Smooth muscle cell (in vitro differentiated cells): ENCODE results near the gene DDC. TPM values are rescaled to one million over a fixed set of nuclear protein-coding genes. Genes with fewer than 3 reads are reported as not detected.
"Not testable (repeated sequence)": the region's sequence is repeated elsewhere in the genome, so short reads cannot be mapped to it uniquely, and the experiment has no call there.

Experiments
- DNase-seq: peaks from one replicate; lab custom pipeline; 2025; ENCODE audit not compliant: unreplicated experiment; lab: John Stamatoyannopoulos, UW
- H2AFZ ChIP-seq: fragments of 200-600 bp; sonication (generic); 2 replicates; pipeline ENCODE4 v1.6.0; 2016; ENCODE audit warnings: antibody characterized with exemption, low read depth, mild to moderate bottlenecking
- H3F3A ChIP-seq: fragments of 200-600 bp; sonication (generic); 2 replicates; pipeline ENCODE4 v1.6.0; 2017; ENCODE audit warnings: antibody characterized with exemption, low read depth
- H3K27ac ChIP-seq: fragments of 200-600 bp; sonication (generic); 2 replicates; pipeline ENCODE4 v1.5.1; 2016; ENCODE audit warnings: low read depth, mild to moderate bottlenecking
- H3K27me3 ChIP-seq: fragments of 200-600 bp; sonication (generic); 2 replicates; pipeline ENCODE4 v1.6.1; 2016; ENCODE audit warnings: low read depth, mild to moderate bottlenecking
- H3K36me3 ChIP-seq: fragments of 200-600 bp; sonication (generic); 2 replicates; pipeline ENCODE4 v1.5.1; 2016; ENCODE audit warnings: low read depth
- H3K4me1 ChIP-seq: fragments of 200-600 bp; sonication (generic); 2 replicates; pipeline ENCODE4 v1.5.1; 2016; ENCODE audit warnings: low read depth
- H3K4me2 ChIP-seq: fragments of 200-600 bp; sonication (generic); 2 replicates; pipeline ENCODE4 v1.6.0; 2016; ENCODE audit warnings: mild to moderate bottlenecking
- H3K4me3 ChIP-seq: fragments of 200-600 bp; sonication (generic); 2 replicates; pipeline ENCODE4 v1.5.1; 2016; ENCODE audit warnings: mild to moderate bottlenecking
- H3K79me2 ChIP-seq: fragments of 200-600 bp; sonication (generic); 2 replicates; pipeline ENCODE4 v1.6.0; 2016; ENCODE audit warnings: low read depth, mild to moderate bottlenecking
- H3K9ac ChIP-seq: fragments of 200-600 bp; sonication (generic); 2 replicates; pipeline ENCODE4 v1.6.0; 2016; ENCODE audit warnings: low read depth
- H3K9me3 ChIP-seq: fragments of 200-600 bp; sonication (generic); replicated peaks from 2 replicates; pipeline ENCODE4 v1.5.1; 2016; ENCODE audit warnings: low read depth
- H4K20me1 ChIP-seq: fragments of 200-600 bp; sonication (generic); 2 replicates; pipeline ENCODE4 v1.6.0; 2016; ENCODE audit warnings: low read depth
- WGBS: methylation state at CpG from one replicate; pipeline ENCODE4 v1.1.7; 2016; ENCODE audit warnings: low lambda C conversion rate; 5-methylcytosine and 5-hydroxymethylcytosine counted together
- polyA plus RNA-seq: library from polyadenylated mRNA; unstranded; fragments of >200 nt; fragmentation: Nextera tagmentation; extraction: Ambion mirVana; gene quantifications from 2 replicates; pipeline ENCODE4 v1.2.1, GENCODE V29; 2016
- total RNA-seq: library from RNA; depleted of rRNA; stranded (reverse); fragments of >200 nt; gene quantifications from 2 replicates; pipeline ENCODE4 v1.2.3, GENCODE V29; 2014
- TF ChIP-seq, protein P1 (sequence below): fragments of 200-600 bp; sonication (generic); IDR thresholded peaks from 2 replicates; pipeline ENCODE4 v1.5.1; 2017; ENCODE audit warnings: borderline replicate concordance, mild to moderate bottlenecking, antibody characterized with exemption; ENCODE audit not compliant: insufficient read depth, poor library complexity, severe bottlenecking

DDC gene
- total and polyA plus RNA-seq, 2 experiments from 2014 or later = not detected

- 95% methylated on average over 4 of the region's 4 CpGs for WGBS
- no peak overlapping the region for H3K4me3 ChIP-seq
- H4K20me1 ChIP-seq = no peaks in the 10 kb centered on the region
- no peaks in the 10 kb centered on the region for H3K4me1 ChIP-seq
- no peaks in the 10 kb centered on the region for H3F3A ChIP-seq
- H3K9ac ChIP-seq = no peak overlapping the region
- no peak overlapping the region for H3K27ac ChIP-seq
- no peaks in the 10 kb centered on the region for H3K9me3 ChIP-seq
- no peaks in the 10 kb centered on the region for H3K36me3 ChIP-seq
- no peaks in the 10 kb centered on the region for H3K27me3 ChIP-seq
- no peak for DNase-seq
- TF ChIP-seq, protein P1, sequence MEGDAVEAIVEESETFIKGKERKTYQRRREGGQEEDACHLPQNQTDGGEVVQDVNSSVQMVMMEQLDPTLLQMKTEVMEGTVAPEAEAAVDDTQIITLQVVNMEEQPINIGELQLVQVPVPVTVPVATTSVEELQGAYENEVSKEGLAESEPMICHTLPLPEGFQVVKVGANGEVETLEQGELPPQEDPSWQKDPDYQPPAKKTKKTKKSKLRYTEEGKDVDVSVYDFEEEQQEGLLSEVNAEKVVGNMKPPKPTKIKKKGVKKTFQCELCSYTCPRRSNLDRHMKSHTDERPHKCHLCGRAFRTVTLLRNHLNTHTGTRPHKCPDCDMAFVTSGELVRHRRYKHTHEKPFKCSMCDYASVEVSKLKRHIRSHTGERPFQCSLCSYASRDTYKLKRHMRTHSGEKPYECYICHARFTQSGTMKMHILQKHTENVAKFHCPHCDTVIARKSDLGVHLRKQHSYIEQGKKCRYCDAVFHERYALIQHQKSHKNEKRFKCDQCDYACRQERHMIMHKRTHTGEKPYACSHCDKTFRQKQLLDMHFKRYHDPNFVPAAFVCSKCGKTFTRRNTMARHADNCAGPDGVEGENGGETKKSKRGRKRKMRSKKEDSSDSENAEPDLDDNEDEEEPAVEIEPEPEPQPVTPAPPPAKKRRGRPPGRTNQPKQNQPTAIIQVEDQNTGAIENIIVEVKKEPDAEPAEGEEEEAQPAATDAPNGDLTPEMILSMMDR = no peak
- no peaks in the 10 kb centered on the region for H3K79me2 ChIP-seq
- H2AFZ ChIP-seq = no peak overlapping the region
- H3K4me2 ChIP-seq = no peak overlapping the region
These were observed 102.8 kb downstream of the DDC start for GRCh38 chr7:50462361-50462760.

DNA sequence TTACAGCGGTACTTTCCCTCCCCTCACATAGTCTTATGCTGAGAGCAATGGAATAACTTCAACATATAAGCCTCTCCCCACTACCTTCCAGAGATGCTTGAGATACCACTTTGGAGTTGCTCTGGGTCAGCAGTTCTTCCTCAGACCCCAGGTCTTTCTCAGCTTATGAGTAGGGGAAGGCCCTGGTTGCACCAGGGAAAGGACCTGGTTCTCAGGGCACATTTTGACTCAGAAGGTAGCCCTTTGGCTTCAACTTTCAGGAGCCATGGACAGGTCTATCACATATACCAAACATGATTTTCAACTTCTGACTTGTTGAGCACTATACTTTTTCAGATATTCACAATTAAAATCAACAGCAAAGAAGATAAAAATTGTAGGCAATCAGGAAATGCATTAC, 103.5 kb downstream of the DDC start:
- 89% methylated on average over 1 of the region's 1 CpG for WGBS
- no peaks in the 10 kb centered on the region for H3F3A ChIP-seq
- no peak overlapping the region for H3K4me2 ChIP-seq
- no peak overlapping the region for H3K9ac ChIP-seq
- no peaks in the 10 kb centered on the region for H3K4me1 ChIP-seq
- H3K36me3 ChIP-seq = no peaks in the 10 kb centered on the region
- H3K4me3 ChIP-seq = no peak overlapping the region
- no peaks in the 10 kb centered on the region for H4K20me1 ChIP-seq
- H3K79me2 ChIP-seq = no peaks in the 10 kb centered on the region
- H3K9me3 ChIP-seq = no peaks in the 10 kb centered on the region
- TF ChIP-seq, protein P1 = no peak
- no peak overlapping the region for H3K27ac ChIP-seq
- no peaks in the 10 kb centered on the region for H3K27me3 ChIP-seq
- no peak overlapping the region for H2AFZ ChIP-seq
- DNase-seq = no peak

GRCh38 chr7:50459183-50459582, 106.0 kb downstream of the DDC start:
- H2AFZ ChIP-seq = not testable (repeated sequence)

DNA sequence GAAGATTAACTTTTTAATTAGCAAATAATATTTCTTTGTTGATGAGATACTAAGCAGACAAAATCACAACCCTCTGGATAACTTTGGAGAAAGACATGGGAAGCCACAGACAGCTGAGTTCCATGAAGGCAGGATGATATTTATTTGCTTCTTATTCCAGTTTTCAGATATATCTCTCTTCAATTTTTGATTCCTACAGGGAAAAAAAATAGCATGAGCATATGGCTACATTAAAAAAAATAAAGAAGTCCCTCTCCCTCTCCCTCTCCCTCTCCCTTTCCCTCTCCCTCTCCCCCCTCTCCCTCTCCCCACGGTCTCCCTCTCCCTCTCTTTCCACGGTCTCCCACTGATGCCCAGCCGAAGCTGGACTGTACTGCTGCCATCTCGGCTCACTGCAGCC, 106.6 kb downstream of the DDC start:
- DNase-seq, H3K9me3 ChIP-seq, H3K36me3 ChIP-seq, H3F3A ChIP-seq, H3K4me2 ChIP-seq, H3K27ac ChIP-seq, H4K20me1 ChIP-seq, H2AFZ ChIP-seq, H3K4me1 ChIP-seq, H3K4me3 ChIP-seq, H3K9ac ChIP-seq, H3K79me2 ChIP-seq: not testable (repeated sequence)
- 80% methylated on average over 3 of the region's 4 CpGs for WGBS
- H3K27me3 ChIP-seq = peaks cover 12% of the 10 kb centered on the region

More at GRCh38 chr7:50459183-50459582, 106.0 kb downstream of the DDC start:
- H3K79me2 ChIP-seq, H3K36me3 ChIP-seq, H4K20me1 ChIP-seq, H3K27ac ChIP-seq, DNase-seq, H3K9me3 ChIP-seq, H3K4me2 ChIP-seq, H3K4me3 ChIP-seq, H3F3A ChIP-seq, H3K9ac ChIP-seq, H3K4me1 ChIP-seq: not testable (repeated sequence)
- H3K27me3 ChIP-seq = peaks cover 10% of the 10 kb centered on the region
- WGBS = 96% methylated on average over 27 of the region's 27 CpGs
